ENCODE data around the gene YIF1B.

The YIF1B gene

DNA sequence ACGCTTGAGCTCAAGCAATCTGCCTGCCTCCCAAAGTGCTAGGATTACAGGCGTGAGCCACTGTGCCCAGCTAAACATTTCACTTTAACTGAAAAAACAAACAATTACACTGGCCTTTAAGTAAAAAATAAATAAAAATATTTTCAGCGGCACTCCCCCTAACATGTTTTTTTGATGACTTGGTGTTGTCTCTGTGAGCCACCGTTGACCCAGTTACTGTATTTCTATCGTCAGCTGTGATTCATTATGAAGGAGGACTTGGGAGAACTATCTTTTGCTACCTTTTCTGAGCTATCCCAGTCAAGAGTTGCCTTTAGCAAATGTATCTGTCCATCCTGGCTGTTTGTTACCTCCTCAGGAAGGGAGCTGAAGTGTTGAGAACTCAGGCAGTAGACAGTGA is 30.2 kb downstream of the YIF1B start:
- H3K9ac ChIP-seq (ENCODE audit: low read depth, low read length): no peak overlapping the region
- no peaks in the 10 kb centered on the region for H3K9me3 ChIP-seq (ENCODE audit: control insufficient read depth, insufficient read depth, low read length)
- H3K36me3 ChIP-seq (ENCODE audit: control insufficient read depth, insufficient read depth, low read length): peaks cover 57% of the 10 kb centered on the region
- no peak overlapping the region for H3K27ac ChIP-seq (ENCODE audit: low read depth, low read length)
- H3K4me1 ChIP-seq (ENCODE audit: control insufficient read depth, insufficient read depth, low read length): no peaks in the 10 kb centered on the region
- no peak overlapping the region for H3K4me3 ChIP-seq (ENCODE audit: low read depth, low read length)
- no peaks in the 10 kb centered on the region for H3K27me3 ChIP-seq (ENCODE audit: control insufficient read depth, insufficient read depth, low read length)

- no peak overlapping the region for H3K9ac ChIP-seq (ENCODE audit: low read depth, low read length)
- no peak overlapping the region for H3K4me3 ChIP-seq (ENCODE audit: low read depth, low read length)
- H3K4me1 ChIP-seq (ENCODE audit: control insufficient read depth, insufficient read depth, low read length): no peaks in the 10 kb centered on the region
- H3K9me3 ChIP-seq (ENCODE audit: control insufficient read depth, insufficient read depth, low read length): no peaks in the 10 kb centered on the region
- H3K27me3 ChIP-seq (ENCODE audit: control insufficient read depth, insufficient read depth, low read length): no peaks in the 10 kb centered on the region
- H3K27ac ChIP-seq (ENCODE audit: low read depth, low read length): no peak overlapping the region
- H3K36me3 ChIP-seq (ENCODE audit: control insufficient read depth, insufficient read depth, low read length): peaks cover 54% of the 10 kb centered on the region
These were observed 31.3 kb downstream of the YIF1B start for GRCh38 chr19:38284422-38284821.

DNA sequence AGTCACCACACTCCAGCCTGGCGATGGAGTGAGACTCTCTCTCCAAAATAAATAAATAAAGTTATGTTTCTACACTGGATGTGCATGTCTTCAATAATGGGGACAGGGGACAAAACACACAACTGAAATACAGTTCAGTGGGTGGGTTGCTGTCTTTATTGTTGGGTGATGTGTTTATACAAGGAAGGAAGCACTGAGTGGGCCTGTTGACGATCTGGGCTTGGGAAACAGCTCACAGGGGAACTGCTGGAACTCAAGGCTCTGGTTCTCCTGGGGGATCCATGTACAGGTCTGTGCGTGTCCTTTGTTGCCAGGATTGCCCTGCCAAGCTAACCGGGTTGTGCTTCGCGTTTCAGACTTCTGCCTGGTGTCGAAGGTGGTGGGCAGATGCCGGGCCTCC is 32.5 kb downstream of the YIF1B start:
- Histone ChIP-seq H3K27ac (ENCODE audit: low read depth, low read length) (no peak overlapping the region), H3K9me3 (ENCODE audit: control insufficient read depth, insufficient read depth, low read length) (no peaks in the 10 kb centered on the region), H3K4me3 (ENCODE audit: low read depth, low read length) (no peak overlapping the region), H3K36me3 (ENCODE audit: control insufficient read depth, insufficient read depth, low read length) (peaks cover 44% of the 10 kb centered on the region), H3K27me3 (ENCODE audit: control insufficient read depth, insufficient read depth, low read length) (no peaks in the 10 kb centered on the region), H3K4me1 (ENCODE audit: control insufficient read depth, insufficient read depth, low read length) (no peaks in the 10 kb centered on the region), H3K9ac (ENCODE audit: low read depth, low read length) (no peak overlapping the region)

DNA sequence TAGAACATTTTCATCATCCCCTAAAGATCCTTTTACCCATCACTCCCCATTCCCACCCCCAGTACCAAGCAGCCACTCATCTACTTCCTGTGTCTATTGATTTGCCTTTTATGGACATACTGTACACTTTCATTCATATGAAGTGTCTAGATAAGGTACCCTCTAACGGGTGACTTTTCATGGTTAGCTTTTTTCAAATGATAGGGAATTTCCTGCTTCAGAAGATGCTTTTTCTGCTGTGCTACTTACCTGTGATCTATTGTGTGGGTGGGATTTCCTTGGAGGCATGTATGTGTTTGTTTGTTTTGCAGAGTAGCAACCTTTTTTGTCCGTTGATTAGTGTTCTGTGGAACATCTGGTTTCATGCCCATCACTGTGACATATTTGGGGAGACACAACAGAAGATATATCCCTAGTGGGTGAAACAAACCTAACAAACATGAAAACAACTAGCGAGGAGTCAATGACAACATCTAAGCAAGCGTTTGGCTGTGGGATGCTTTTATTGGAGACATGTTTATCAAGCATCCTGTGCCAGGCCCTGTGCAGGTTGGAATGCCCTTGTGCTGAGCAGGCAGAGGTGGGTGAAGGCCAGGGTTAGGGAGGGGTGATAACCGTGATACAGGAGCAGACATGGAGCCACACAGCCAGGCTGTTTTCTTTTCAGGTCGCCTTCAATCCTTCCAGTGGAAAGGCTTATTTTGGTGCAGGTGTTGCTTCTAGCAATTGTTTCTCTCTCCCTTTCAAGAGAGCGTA is 33.8 kb downstream of the YIF1B start:
- H3K4me1 ChIP-seq (ENCODE audit: control insufficient read depth, insufficient read depth, low read length): no peaks in the 10 kb centered on the region
- H3K27ac ChIP-seq (ENCODE audit: low read depth, low read length): no peak overlapping the region
- no peaks in the 10 kb centered on the region for H3K27me3 ChIP-seq (ENCODE audit: control insufficient read depth, insufficient read depth, low read length)
- no peak overlapping the region for H3K9ac ChIP-seq (ENCODE audit: low read depth, low read length)
- peaks cover 35% of the 10 kb centered on the region for H3K36me3 ChIP-seq (ENCODE audit: control insufficient read depth, insufficient read depth, low read length)
- H3K4me3 ChIP-seq (ENCODE audit: low read depth, low read length): no peak overlapping the region
- H3K9me3 ChIP-seq (ENCODE audit: control insufficient read depth, insufficient read depth, low read length): no peaks in the 10 kb centered on the region

- Histone ChIP-seq H3K4me3 (ENCODE audit: low read depth, low read length) (no peak overlapping the region), H3K9me3 (ENCODE audit: control insufficient read depth, insufficient read depth, low read length) (no peaks in the 10 kb centered on the region), H3K27ac (ENCODE audit: low read depth, low read length) (no peak overlapping the region), H3K9ac (ENCODE audit: low read depth, low read length) (no peak overlapping the region), H3K4me1 (ENCODE audit: control insufficient read depth, insufficient read depth, low read length) (no peaks in the 10 kb centered on the region), H3K36me3 (ENCODE audit: control insufficient read depth, insufficient read depth, low read length) (peaks cover 22% of the 10 kb centered on the region), H3K27me3 (ENCODE audit: control insufficient read depth, insufficient read depth, low read length) (no peaks in the 10 kb centered on the region)
These were observed 35.5 kb downstream of the YIF1B start for GRCh38 chr19:38280030-38280921.

- H3K27ac ChIP-seq (ENCODE audit: low read depth, low read length): no peak overlapping the region
These were observed 37.0 kb downstream of the YIF1B start for GRCh38 chr19:38278751-38279150.

GRCh38 chr19:38277969-38278680 is 37.6 kb downstream of the YIF1B start:
- Histone ChIP-seq H3K36me3 (ENCODE audit: control insufficient read depth, insufficient read depth, low read length) (peaks cover 9% of the 10 kb centered on the region), H3K27ac (ENCODE audit: low read depth, low read length) (peak overlapping the region; percentile 44), H3K4me3 (ENCODE audit: low read depth, low read length) (no peak overlapping the region), H3K27me3 (ENCODE audit: control insufficient read depth, insufficient read depth, low read length) (no peaks in the 10 kb centered on the region), H3K9ac (ENCODE audit: low read depth, low read length) (no peak overlapping the region), H3K9me3 (ENCODE audit: control insufficient read depth, insufficient read depth, low read length) (no peaks in the 10 kb centered on the region), H3K4me1 (ENCODE audit: control insufficient read depth, insufficient read depth, low read length) (no peaks in the 10 kb centered on the region)

More at GRCh38 chr19:38278751-38279150, 37.0 kb downstream of the YIF1B start:
- no peaks in the 10 kb centered on the region for H3K9me3 ChIP-seq (ENCODE audit: control insufficient read depth, insufficient read depth, low read length)
- no peak overlapping the region for H3K4me3 ChIP-seq (ENCODE audit: low read depth, low read length)
- H3K4me1 ChIP-seq (ENCODE audit: control insufficient read depth, insufficient read depth, low read length): no peaks in the 10 kb centered on the region
- H3K9ac ChIP-seq (ENCODE audit: low read depth, low read length): no peak overlapping the region
- H3K27me3 ChIP-seq (ENCODE audit: control insufficient read depth, insufficient read depth, low read length): no peaks in the 10 kb centered on the region
- H3K36me3 ChIP-seq (ENCODE audit: control insufficient read depth, insufficient read depth, low read length): peaks cover 9% of the 10 kb centered on the region

- Histone ChIP-seq H3K27me3 (ENCODE audit: control insufficient read depth, insufficient read depth, low read length) (no peaks in the 10 kb centered on the region), H3K27ac (ENCODE audit: low read depth, low read length) (peak overlapping the region; percentile 44), H3K9ac (ENCODE audit: low read depth, low read length) (no peak overlapping the region), H3K4me3 (ENCODE audit: low read depth, low read length) (no peak overlapping the region), H3K36me3 (ENCODE audit: control insufficient read depth, insufficient read depth, low read length) (peaks cover 9% of the 10 kb centered on the region), H3K4me1 (ENCODE audit: control insufficient read depth, insufficient read depth, low read length) (no peaks in the 10 kb centered on the region), H3K9me3 (ENCODE audit: control insufficient read depth, insufficient read depth, low read length) (no peaks in the 10 kb centered on the region)
These were observed 38.2 kb downstream of the YIF1B start for GRCh38 chr19:38277549-38277948.

DNA sequence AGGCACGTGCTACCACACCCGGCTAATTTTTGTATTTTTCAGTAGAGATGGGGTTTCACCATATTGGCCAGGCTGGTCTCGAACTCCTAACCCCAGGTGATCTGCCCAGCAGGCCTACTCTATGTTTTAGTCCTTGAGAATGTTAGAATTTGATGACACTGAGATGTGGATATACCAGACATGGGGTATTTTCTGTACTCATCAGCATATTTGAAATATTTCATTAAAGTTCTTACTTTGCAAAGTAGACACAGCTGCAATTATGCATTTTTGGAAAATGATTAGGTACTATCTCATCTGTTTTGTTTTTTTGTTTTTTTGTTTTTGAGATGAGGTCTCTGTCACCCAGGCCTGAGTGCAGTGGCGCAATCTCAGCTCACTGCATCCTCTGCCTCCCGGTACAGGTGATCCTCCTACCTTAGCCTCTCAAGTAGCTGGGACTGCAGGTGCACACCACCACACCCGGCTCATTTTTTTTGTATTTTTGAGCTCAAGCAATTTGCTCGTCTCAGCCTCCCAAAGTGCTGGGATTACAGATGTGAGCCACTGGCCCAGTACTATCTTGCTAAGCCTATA is 38.7 kb downstream of the YIF1B start:
- Histone ChIP-seq H3K4me3 (ENCODE audit: low read depth, low read length) (no peak overlapping the region), H3K9me3 (ENCODE audit: control insufficient read depth, insufficient read depth, low read length) (no peaks in the 10 kb centered on the region), H3K4me1 (ENCODE audit: control insufficient read depth, insufficient read depth, low read length) (no peaks in the 10 kb centered on the region), H3K9ac (ENCODE audit: low read depth, low read length) (no peak overlapping the region), H3K27ac (ENCODE audit: low read depth, low read length) (no peak overlapping the region), H3K27me3 (ENCODE audit: control insufficient read depth, insufficient read depth, low read length) (no peaks in the 10 kb centered on the region), H3K36me3 (ENCODE audit: control insufficient read depth, insufficient read depth, low read length) (peaks cover 9% of the 10 kb centered on the region)

DNA sequence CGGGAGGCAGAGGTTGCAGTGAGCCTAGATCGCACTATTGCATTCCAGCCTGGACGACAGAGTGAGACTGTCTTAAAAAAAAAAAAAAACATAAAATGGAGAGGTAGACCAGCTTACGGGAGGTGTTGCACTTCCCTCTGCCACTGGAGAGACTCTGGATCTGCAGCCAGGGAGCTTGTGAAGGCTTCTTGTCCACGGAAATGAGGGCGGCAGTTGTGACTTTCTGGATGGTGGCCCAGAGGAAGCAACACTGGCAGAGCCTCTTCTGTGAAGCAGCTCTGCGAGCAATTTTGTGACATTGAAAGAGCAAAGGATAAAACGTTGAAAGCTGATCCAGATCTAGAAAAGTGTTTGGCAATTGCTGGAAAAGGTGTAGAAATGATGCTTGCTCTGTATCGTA is 41.0 kb downstream of the YIF1B start:
- Histone ChIP-seq H3K4me3 (ENCODE audit: low read depth, low read length) (no peak overlapping the region), H3K9ac (ENCODE audit: low read depth, low read length) (no peak overlapping the region), H3K36me3 (ENCODE audit: control insufficient read depth, insufficient read depth, low read length) (no peaks in the 10 kb centered on the region; the same call in 1 of the 2 replicates), H3K27ac (ENCODE audit: low read depth, low read length) (no peak overlapping the region), H3K9me3 (ENCODE audit: control insufficient read depth, insufficient read depth, low read length) (no peaks in the 10 kb centered on the region), H3K4me1 (ENCODE audit: control insufficient read depth, insufficient read depth, low read length) (no peaks in the 10 kb centered on the region), H3K27me3 (ENCODE audit: control insufficient read depth, insufficient read depth, low read length) (no peaks in the 10 kb centered on the region)

All from HUES48 (cell line).